ENCODE data around the gene PXK. TPM values are rescaled to one million over a fixed set of nuclear protein-coding genes. Genes with fewer than 3 reads are reported as not detected.

The PXK gene
- total RNA-seq, 1 donor = 64.4 TPM

DNA sequence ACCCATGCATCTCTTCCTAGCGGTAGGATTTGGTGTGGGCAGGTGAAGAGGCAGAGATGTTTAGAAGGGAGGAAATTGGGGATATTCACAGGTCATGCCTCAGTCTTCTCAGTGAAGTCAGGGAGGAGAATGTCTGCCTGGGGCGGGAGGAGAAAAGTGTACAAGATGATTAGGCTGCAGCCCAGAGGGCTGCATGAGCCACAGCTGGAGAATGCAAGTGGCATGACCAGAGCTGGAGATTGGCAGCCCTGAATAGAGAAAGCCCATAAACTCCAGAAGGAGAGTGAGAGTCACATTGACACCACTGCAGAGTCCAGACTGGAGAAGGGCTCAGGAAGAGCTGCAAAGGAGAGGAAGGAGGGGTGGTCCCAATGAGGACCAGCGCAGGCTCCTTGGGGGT is 78.3 kb downstream of the PXK start:
- DNase-seq (ENCODE audit: low read depth) = no peak
- TF ChIP-seq, protein P1, sequence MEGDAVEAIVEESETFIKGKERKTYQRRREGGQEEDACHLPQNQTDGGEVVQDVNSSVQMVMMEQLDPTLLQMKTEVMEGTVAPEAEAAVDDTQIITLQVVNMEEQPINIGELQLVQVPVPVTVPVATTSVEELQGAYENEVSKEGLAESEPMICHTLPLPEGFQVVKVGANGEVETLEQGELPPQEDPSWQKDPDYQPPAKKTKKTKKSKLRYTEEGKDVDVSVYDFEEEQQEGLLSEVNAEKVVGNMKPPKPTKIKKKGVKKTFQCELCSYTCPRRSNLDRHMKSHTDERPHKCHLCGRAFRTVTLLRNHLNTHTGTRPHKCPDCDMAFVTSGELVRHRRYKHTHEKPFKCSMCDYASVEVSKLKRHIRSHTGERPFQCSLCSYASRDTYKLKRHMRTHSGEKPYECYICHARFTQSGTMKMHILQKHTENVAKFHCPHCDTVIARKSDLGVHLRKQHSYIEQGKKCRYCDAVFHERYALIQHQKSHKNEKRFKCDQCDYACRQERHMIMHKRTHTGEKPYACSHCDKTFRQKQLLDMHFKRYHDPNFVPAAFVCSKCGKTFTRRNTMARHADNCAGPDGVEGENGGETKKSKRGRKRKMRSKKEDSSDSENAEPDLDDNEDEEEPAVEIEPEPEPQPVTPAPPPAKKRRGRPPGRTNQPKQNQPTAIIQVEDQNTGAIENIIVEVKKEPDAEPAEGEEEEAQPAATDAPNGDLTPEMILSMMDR (IDR thresholded peaks at IDR 0.05; ENCODE audit: insufficient read depth, low read length) = no peak
- no peak overlapping the region for H3K4me3 ChIP-seq (ENCODE audit: low read depth, low read length)

DNA sequence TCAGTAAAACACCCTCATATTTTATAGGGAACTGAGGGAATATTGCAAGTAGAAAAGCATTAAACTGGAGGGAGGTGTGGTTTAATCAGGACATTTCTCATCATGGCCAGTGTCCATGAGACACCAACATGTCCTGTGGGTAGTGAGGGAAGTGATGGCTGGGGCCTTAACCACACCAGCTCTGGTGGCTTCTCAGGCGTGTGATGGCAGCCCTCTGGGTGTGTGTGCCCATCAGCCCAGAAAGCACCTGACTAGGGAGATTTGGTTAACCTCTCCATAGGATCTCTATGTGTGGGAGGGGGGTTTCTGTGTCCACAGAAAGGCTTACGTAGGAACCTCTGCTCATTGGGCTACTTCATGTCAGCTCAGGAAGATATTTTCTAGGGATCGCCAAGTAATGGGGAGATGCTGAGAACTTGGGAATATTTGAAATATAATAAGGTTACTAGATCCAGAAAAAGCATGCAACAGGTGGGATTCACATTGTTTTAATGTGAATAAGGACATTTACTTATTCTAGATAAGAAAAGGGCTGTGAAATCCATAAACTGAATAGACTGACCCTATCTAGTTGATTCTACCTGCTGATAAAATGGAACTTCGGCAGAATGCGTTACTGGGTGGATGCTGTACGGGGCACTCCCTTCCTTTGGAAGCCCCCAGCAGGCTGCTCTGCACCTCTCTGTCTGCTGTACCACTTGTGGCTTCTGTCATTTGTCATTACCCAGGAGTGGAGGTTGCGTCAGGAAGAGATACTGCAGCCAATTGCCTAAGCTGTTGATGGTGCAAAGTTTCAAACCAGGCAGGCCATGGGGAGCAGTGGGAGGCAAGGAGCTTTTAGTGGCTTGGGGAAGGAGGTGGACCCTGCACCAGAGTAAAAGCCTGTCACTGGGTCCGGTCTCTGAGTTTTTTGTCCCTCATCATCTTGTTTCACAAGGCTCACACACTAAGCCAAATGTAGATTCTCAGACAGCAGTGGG is 79.4 kb downstream of the PXK start:
- TF ChIP-seq, protein P1 (IDR thresholded peaks at IDR 0.05; ENCODE audit: insufficient read depth, low read length) = no peak

DNA sequence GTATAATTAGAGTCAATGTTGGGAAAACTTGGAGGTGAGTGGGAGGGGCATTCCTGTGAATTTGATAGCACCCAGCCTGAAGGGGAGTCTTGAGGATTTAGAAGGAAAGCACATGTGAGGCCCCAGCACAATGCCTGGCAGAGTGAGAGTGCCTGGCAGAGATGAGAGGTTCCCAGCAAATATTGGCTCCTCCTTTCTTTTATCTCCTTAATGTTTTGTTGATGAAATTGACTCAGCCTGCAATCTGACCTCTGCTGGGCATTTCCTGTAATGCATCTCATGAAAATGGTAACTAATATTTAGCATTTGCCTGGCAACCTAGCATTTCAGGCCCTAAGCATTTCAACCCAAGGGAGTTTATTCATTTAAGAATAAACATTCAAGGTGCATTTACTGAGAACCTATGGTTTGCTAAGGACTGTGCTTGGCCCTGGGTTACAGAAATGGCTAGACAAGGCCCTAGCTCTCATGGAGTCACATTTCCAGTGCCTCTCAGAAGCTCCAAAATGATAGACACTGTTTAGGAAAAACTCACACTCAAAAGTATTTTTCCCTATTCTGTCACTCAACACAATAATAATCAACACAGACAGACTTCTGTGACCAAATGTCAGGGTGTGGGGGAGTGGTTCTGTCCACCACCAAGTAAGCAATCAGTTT is 82.0 kb downstream of the PXK start:
- peak; percentile 88 for DNase-seq (ENCODE audit: low read depth)
- TF ChIP-seq, protein P1 (IDR thresholded peaks at IDR 0.05; ENCODE audit: insufficient read depth, low read length) = peak; percentile 78
- H3K4me3 ChIP-seq (ENCODE audit: low read depth, low read length) = no peak overlapping the region

More for the DNA sequence above, 79.4 kb downstream of the PXK start:
- H3K4me3 ChIP-seq (ENCODE audit: low read depth, low read length) = no peak overlapping the region
- DNase-seq (ENCODE audit: low read depth) = no peak

DNA sequence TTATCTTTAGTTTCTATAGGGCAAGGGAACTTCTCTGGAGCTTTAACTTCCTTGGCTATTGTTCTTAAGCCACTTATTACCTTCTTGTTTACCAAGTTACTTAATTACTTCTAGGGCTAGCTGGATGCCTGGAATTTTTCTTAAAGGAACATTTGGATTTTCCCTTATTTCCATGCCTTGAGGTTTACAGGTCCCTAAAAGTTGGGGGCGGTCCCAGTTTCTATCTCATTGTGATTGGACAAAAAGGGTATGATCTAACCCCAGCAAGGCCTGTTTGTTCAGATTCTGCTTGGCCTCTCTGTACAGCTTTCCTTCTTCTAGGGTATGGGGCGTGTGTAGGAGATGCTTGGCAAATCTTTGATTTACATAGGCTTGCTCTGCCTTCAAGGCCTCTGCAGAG is 83.5 kb downstream of the PXK start:
- no peak overlapping the region for H3K4me3 ChIP-seq (ENCODE audit: low read depth, low read length)
- TF ChIP-seq, protein P1 (IDR thresholded peaks at IDR 0.05; ENCODE audit: insufficient read depth, low read length) = no peak
- DNase-seq (ENCODE audit: low read depth) = no peak

DNA sequence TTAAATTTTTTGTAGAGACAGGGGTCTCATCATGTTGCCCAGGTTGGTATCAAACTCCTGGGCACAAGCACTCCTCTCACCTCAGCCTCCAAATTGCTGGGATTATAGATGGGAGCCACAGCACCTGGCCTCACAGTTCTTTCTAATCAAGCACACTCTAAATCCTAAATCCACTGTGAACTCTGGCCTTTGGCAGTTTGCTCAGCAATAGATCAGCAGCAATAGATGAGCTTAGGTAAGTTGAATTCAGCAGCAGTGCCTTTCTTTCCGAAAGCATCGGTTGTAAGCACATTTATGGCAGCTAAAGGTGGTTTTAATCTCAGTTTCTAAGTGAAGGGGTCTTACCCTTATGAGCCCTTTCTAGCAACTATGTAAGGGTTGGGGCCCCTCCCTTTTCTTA is 84.4 kb downstream of the PXK start:
- no peak overlapping the region for H3K4me3 ChIP-seq (ENCODE audit: low read depth, low read length)
- no peak for DNase-seq (ENCODE audit: low read depth)
- TF ChIP-seq, protein P1 (IDR thresholded peaks at IDR 0.05; ENCODE audit: insufficient read depth, low read length) = no peak

DNA sequence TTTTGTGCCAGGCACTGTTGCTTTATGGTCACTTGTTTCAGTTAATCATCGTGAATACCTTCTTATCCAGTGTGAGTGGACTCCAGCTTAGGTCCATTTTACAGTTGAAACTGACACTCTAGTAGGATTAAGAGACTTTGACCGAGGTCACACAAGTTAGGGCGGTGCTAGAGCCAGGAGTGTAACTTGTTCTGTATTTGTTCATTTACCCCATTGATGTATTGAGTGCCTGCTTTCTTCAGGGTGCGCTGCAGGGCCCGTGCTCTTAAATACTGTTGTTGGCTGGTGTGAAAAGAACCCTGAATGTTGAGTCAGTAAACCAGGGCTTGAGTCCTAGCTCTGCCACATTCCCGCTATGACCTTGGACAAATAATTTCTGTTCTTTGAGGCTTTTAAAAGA is 85.5 kb downstream of the PXK start:
- H3K4me3 ChIP-seq (ENCODE audit: low read depth, low read length) = no peak overlapping the region
- TF ChIP-seq, protein P1 (IDR thresholded peaks at IDR 0.05; ENCODE audit: insufficient read depth, low read length) = no peak
- DNase-seq (ENCODE audit: low read depth) = no peak

Measured in fibroblast of the aortic adventitia (primary cell).